HFF-Myc (cell line): ENCODE results near the gene PRPH2.
"Not testable (repeated sequence)": the region's sequence is repeated elsewhere in the genome, so short reads cannot be mapped to it uniquely, and the experiment has no call there.

ENCODE experiments used
- DNase-seq: peaks from one replicate; pipeline ENCODE4 v3.0.0-alpha.2; 2011; ENCODE audit warnings: low read depth; ENCODE audit errors: extremely low read depth
- H3K4me3 ChIP-seq: replicated peaks from 2 replicates; pipeline ENCODE4 v1.5.1; 2011; ENCODE audit warnings: low read depth, mild to moderate bottlenecking, control low read depth, low read length
- TF ChIP-seq, protein P1 (sequence below): IDR thresholded peaks from 2 replicates; pipeline ENCODE4 v1.5.1; 2012; ENCODE audit warnings: mild to moderate bottlenecking, low read depth, low read length, control low read depth; ENCODE audit errors: missing control alignments

The PRPH2 gene

DNA sequence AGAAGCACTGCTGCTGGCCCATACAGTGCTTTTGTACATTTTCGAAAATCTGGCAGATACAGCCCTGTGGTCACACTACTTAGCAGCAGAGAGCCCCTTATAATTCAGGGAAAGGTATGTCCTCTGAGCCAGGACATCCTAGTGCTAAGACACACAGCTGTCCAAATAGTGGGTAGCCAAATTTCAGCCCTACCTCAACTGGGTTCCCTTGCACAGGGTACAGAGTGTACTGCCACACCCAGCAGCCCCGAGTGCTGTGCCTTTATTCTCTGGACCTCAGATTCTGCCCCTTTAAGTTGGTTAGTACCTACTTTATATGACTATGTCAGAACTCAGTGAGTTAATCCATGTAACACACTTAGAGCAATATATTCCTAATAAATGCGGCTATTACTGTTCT lies 47.6 kb downstream of the PRPH2 start:
- no peak overlapping the region for H3K4me3 ChIP-seq
- TF ChIP-seq, protein P1, sequence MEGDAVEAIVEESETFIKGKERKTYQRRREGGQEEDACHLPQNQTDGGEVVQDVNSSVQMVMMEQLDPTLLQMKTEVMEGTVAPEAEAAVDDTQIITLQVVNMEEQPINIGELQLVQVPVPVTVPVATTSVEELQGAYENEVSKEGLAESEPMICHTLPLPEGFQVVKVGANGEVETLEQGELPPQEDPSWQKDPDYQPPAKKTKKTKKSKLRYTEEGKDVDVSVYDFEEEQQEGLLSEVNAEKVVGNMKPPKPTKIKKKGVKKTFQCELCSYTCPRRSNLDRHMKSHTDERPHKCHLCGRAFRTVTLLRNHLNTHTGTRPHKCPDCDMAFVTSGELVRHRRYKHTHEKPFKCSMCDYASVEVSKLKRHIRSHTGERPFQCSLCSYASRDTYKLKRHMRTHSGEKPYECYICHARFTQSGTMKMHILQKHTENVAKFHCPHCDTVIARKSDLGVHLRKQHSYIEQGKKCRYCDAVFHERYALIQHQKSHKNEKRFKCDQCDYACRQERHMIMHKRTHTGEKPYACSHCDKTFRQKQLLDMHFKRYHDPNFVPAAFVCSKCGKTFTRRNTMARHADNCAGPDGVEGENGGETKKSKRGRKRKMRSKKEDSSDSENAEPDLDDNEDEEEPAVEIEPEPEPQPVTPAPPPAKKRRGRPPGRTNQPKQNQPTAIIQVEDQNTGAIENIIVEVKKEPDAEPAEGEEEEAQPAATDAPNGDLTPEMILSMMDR, result no peak
- no peak for DNase-seq

GRCh38 chr6:42674368-42674767 lies 48.0 kb downstream of the PRPH2 start:
- not testable (repeated sequence) for DNase-seq, H3K4me3 ChIP-seq

GRCh38 chr6:42664718-42665117 lies 57.7 kb downstream of the PRPH2 start:
- TF ChIP-seq, protein P1, result no peak
- no peak for DNase-seq
- H3K4me3 ChIP-seq, result no peak overlapping the region

- no peak overlapping the region for H3K4me3 ChIP-seq
- DNase-seq, result peak; percentile 38
- TF ChIP-seq, protein P1, result peak; percentile 86
Measured at GRCh38 chr6:42661540-42662153, 60.8 kb downstream of the PRPH2 start.

DNA sequence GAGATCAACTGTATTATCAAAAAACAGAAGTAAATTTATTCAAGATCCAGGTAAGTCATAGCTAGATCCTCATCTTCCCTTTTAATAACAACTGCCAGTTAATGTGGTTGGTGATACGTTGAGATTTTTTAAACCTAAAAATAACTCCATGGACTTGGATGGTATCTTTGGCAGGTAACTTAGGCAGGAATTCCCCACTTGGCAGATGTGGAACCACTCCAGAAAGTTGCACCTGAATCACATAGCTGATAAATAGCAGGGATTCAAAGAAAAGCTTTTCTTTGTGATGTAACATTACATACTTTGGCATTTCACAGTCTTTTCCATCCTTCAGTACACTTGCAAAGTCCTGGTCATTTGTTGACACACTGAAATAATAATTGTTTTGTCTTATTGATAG lies 62.6 kb downstream of the PRPH2 start:
- TF ChIP-seq, protein P1, result no peak
- H3K4me3 ChIP-seq, result no peak overlapping the region
- DNase-seq, result no peak

DNA sequence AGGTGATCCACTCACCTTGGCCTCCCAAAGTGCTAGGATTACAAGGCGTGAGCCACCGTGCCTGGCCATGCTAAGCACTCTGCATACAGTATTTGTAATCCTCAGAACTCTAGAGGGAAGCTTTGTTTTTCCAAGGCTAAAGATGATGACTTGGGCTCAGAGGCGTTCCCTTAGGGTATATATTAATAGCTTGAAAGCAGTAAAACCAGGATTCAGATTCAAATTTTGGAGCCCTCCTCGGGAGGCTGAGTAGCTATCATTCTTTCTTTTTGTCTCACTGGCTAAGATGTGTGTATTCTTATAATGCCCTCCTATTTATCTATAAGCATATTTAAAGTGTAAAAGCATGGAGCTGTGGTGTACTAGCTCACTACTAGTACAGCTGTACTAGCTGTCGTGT lies 68.5 kb downstream of the PRPH2 start:
- TF ChIP-seq, protein P1, result no peak
- H3K4me3 ChIP-seq, result no peak overlapping the region
- DNase-seq, result no peak

- no peak for DNase-seq
- TF ChIP-seq, protein P1, result no peak
- no peak overlapping the region for H3K4me3 ChIP-seq
Measured at GRCh38 chr6:42652024-42652746, 70.2 kb downstream of the PRPH2 start.
